Activated CD4-positive, alpha-beta T cell treated with anti-CD3 and anti-CD28 coated beads, Interleukin-2, amount 10 ng/mL, durations not matched to agents 7 days and 5 days (primary cell): ENCODE results near the gene ALAD. TPM values are rescaled to one million over a fixed set of nuclear protein-coding genes. Genes with fewer than 3 reads are reported as not detected.
"Not testable (repeated sequence)": the region's sequence is repeated elsewhere in the genome, so short reads cannot be mapped to it uniquely, and the experiment has no call there.

Source experiments
- CTCF ChIA-PET: fragments of 350-600 bp; sonication (Branson Sonifier 250); formaldehyde crosslinking; loops from one replicate; lab custom pipeline; 2021; ENCODE audit warnings: antibody characterized with exemption; lab: Charles Lee
- POLR2A ChIA-PET: fragments of 350-600 bp; sonication (Branson Sonifier 250); formaldehyde crosslinking; loops from one replicate; lab custom pipeline; 2021; ENCODE audit warnings: antibody characterized with exemption; lab: Charles Lee
- DNase-seq: peaks from one replicate; pipeline ENCODE4 v3.0.0-alpha.2; 2020
- H3K27ac Mint-ChIP-seq: one replicate; pipeline ENCODE4 v1.8.0; 2021; ENCODE audit warnings: mild to moderate bottlenecking, moderate library complexity, mixed read lengths
- H3K27me3 Mint-ChIP-seq: one replicate; pipeline ENCODE4 v1.8.0; 2021; ENCODE audit warnings: mixed read lengths
- H3K36me3 Mint-ChIP-seq: one replicate; pipeline ENCODE4 v1.8.0; 2021; ENCODE audit warnings: low read depth, mixed read lengths
- H3K4me1 Mint-ChIP-seq: one replicate; pipeline ENCODE4 v1.8.0; 2021; ENCODE audit warnings: mixed read lengths
- H3K4me3 Mint-ChIP-seq: one replicate; pipeline ENCODE4 v1.8.0; 2021; ENCODE audit warnings: mild to moderate bottlenecking, moderate library complexity, mixed read lengths
- H3K9me3 Mint-ChIP-seq: one replicate; pipeline ENCODE4 v1.8.0; 2021; ENCODE audit warnings: mixed read lengths
- total RNA-seq, 2 experiments: library from RNA; stranded (reverse); gene quantifications; one replicate each; pipeline ENCODE4 v1.2.3, GENCODE V29; 2021

Gene ALAD
- total RNA-seq, 2 experiments from 2014 or later, result 37.5 to 40.6 TPM

DNA sequence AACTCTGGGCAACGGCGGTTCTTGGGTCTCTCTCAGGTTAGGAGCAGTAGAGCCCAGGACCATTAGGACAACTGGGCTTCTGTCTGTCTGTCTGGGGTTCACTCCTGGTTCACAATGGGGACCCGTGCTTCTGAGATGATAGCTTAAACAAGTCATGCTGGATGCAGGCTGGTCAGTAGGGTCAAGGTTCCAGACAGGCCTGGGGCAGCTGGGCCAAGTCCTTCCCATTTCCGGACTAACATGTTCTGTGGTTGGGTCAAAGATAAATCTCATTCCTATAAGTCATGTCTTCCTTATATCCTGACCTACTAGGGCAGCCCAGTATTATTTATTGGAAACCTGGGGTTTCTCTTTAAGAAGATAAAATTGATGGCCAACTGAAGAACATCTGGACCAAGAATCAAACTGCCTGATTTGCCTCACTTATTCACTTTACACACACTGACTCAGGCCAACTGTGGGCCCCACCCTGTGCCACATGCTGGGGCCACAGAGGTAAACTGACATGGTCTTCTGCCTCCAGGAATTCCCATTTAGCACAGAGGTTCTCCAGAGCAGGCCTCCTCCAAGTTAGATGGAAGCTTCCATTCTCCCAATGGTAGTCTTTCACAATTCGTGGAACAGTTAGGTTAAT lies 32.6 kb downstream of the ALAD start:
- H3K27me3 Mint-ChIP-seq, result no peaks in the 10 kb centered on the region
- DNase-seq, result no peak
- H3K9me3 Mint-ChIP-seq, result no peaks in the 10 kb centered on the region
- ChIA-PET CTCF (interaction anchor here (0.6 to 6.3 kb wide), 5 partner anchors 8 to 219 kb away, joined by 3 to 34 read pairs (median 3); partner anchors contain the start of genes BSPRY and HDHD3), POLR2A (no interaction called here)
- H3K4me3 Mint-ChIP-seq, result no peak overlapping the region
- no peak overlapping the region for H3K27ac Mint-ChIP-seq
- H3K36me3 Mint-ChIP-seq, result peaks cover 4% of the 10 kb centered on the region
- no peaks in the 10 kb centered on the region for H3K4me1 Mint-ChIP-seq

DNA sequence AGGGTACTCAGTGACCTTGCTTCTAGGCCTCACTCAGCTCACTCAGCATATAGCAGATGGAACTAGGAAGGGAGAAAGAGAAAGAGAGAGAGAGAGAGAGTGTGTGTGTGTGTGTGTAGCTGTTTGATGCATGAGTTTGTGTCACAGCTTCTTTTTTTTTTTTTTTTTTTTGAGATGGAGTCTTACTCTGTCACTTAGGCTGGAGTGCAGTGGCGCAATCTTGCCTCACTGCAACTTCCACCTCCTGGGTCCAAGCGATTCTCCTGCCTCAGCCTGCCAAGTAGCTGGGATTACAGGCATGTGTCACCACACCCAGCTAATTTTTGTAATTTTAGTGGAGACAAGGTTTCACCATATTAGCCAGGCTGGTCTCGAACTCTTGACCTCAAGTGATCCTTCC lies 35.4 kb downstream of the ALAD start:
- H3K9me3 Mint-ChIP-seq, POLR2A ChIA-PET, H3K4me1 Mint-ChIP-seq, H3K36me3 Mint-ChIP-seq, H3K27ac Mint-ChIP-seq, H3K4me3 Mint-ChIP-seq, H3K27me3 Mint-ChIP-seq, DNase-seq: not testable (repeated sequence)
- CTCF ChIA-PET, result interaction anchor here (0.6 to 6.3 kb wide), 3 partner anchors 10 to 85 kb away, joined by 3 to 34 read pairs (median 3); partner anchors contain the start of gene BSPRY

DNA sequence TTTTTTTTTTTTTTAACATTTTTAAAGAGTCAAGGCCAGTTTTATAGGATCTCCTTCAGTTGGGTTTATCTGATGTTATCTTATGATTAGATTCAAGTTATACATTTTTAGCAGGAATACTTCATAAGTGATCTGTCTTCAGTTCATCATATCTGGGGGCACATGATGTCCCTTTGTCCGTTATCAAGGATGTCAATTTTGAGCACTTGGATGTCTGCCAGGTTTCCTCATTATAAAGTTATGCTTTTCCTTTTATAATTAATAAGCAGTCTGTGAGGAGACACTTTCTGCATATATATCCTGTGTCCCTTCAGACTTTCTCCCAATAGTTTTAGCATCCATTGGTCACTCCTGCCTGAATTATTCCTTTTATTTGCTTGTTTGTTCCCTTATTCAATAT lies 36.1 kb downstream of the ALAD start:
- Mint-ChIP-seq H3K4me3 (no peak overlapping the region), H3K9me3 (no peaks in the 10 kb centered on the region), H3K36me3 (no peaks in the 10 kb centered on the region), H3K4me1 (no peaks in the 10 kb centered on the region), H3K27me3 (no peaks in the 10 kb centered on the region), H3K27ac (no peak overlapping the region)
- POLR2A ChIA-PET, result no interaction called here
- no peak for DNase-seq
- CTCF ChIA-PET, result interaction anchor here (1.3 to 6.3 kb wide), 2 partner anchors 15 to 25 kb away, joined by 3 to 34 read pairs; partner anchors contain the start of genes BSPRY and WDR31

DNA sequence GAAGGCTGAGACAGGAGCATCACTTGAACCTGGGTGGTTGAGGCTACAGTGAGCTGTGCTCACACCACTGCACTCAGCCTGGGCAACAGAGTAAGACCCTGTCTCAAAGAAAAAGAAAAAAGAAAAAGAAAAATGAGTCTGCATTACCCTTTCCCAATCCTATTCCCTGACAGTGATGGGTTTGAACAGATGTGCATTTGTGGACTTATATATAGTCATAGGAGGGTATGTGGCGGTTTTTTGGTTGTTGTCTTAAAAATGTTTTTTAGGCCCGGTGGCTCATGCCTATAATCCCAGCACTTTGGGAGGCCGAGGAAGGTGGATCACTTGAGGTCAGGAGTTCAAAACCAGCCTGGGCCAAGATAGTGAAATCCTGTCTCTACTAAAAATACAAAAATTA lies 37.7 kb downstream of the ALAD start:
- H3K4me3 Mint-ChIP-seq, result no peak overlapping the region
- ChIA-PET CTCF (interaction anchor here (1.1 to 6.3 kb wide), 2 partner anchors 13 to 17 kb away, joined by 3 to 34 read pairs; partner anchors contain the start of gene BSPRY), POLR2A (no interaction called here)
- no peak overlapping the region for H3K27ac Mint-ChIP-seq
- no peaks in the 10 kb centered on the region for H3K9me3 Mint-ChIP-seq
- H3K36me3 Mint-ChIP-seq, result peaks cover 3% of the 10 kb centered on the region
- DNase-seq, result no peak
- H3K4me1 Mint-ChIP-seq, result no peaks in the 10 kb centered on the region
- H3K27me3 Mint-ChIP-seq, result no peaks in the 10 kb centered on the region

DNA sequence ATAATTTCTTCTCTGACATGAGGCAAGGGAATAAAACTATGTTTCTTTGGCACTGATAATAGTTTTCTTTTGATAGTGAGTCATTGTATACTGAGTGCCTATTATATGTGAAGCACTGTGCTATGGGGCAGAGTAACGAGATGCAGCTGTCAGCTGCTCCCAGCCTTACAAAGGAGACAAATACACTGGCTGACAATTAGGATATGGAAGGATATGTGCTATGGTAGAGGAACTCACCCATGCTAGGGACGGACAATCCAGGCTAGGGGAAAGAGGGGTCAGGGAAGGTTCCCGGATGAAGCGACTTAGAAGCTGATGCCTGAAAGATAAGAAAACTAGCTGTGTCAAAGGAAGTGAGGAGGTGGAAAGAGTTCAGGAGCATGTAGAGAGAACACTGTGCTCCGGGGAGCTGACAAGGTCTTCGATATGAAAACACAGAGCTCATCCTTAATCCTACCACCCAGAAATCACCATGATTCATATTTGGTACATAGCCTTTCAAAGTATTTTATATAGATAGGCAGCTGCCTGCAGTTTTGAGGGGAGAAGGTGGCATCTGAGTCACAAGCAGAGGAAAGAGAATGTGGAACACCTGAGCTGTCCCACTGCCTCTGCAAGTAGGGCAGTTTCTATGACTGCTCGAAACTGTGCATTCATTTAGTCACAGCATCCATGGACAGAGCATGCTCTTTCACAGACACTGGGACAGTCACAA lies 39.6 kb downstream of the ALAD start:
- H3K4me3 Mint-ChIP-seq, result no peak overlapping the region
- POLR2A ChIA-PET, result no interaction called here
- H3K4me1 Mint-ChIP-seq, result no peaks in the 10 kb centered on the region
- no peaks in the 10 kb centered on the region for H3K27me3 Mint-ChIP-seq
- no peak for DNase-seq
- H3K9me3 Mint-ChIP-seq, result no peaks in the 10 kb centered on the region
- no peak overlapping the region for H3K27ac Mint-ChIP-seq
- CTCF ChIA-PET, result interaction anchor here (0.8 to 1.4 kb wide), 4 partner anchors 9 to 24 kb away, joined by 3 to 6 read pairs (median 4); no protein-coding TSS in a partner anchor
- H3K36me3 Mint-ChIP-seq, result peaks cover 3% of the 10 kb centered on the region

DNA sequence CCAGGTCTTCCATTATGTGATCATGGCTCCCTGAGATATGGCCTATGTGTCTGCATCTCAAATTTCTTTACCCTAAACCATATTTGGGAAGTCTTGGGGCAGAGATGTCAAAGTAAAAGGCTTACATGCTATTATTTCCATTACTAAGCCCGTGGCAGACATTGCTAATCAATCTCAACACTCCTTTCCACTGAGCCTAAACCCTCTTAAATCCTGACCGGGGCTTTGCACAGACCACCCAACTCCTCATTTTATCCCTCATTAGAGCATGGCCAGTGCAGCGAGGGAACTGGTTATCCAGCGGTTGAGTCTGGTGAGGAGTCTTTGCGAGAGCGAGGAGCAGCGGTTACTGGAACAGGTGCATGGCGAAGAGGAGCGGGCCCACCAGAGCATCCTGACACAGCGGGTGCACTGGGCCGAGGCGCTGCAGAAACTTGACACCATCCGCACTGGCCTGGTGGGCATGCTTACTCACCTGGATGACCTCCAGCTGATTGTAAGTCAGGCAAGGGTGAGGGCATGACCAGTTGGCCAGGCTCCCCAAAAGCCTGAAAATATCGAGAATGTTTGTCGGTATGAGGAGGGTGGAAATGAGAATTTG lies 40.7 kb downstream of the ALAD start:
- Mint-ChIP-seq H3K9me3 (no peaks in the 10 kb centered on the region), H3K36me3 (peaks cover 3% of the 10 kb centered on the region), H3K4me3 (no peak overlapping the region), H3K27ac (no peak overlapping the region), H3K4me1 (no peaks in the 10 kb centered on the region), H3K27me3 (no peaks in the 10 kb centered on the region)
- DNase-seq, result no peak
- ChIA-PET POLR2A (no interaction called here), CTCF (interaction anchor here (1.3 to 1.4 kb wide), 2 partner anchors 8 to 25 kb away, joined by 3 read pairs; no protein-coding TSS in a partner anchor)

DNA sequence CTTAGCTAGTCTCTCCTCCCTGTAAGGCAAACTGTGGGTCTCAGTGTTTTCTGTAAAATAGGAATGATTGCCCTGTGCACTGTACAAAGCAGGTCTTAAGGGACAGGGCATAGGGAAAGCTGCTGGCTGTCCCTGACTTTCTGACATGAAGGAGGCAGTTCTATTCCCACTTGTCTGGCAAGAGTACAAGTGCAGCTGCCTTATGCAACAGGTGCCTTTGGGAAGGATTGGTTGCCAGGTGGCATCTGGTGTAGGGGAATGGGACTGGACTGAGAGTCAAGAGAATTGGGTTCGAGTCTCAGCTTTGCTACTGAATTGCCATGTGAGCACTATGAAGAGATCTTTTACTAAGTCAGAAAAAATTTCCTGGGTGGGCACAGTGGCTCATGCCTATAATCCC lies 41.7 kb downstream of the ALAD start:
- Mint-ChIP-seq H3K27ac (no peak overlapping the region), H3K4me3 (no peak overlapping the region), H3K9me3 (no peaks in the 10 kb centered on the region), H3K36me3 (peaks cover 3% of the 10 kb centered on the region), H3K4me1 (no peaks in the 10 kb centered on the region), H3K27me3 (no peaks in the 10 kb centered on the region)
- DNase-seq, result no peak
- ChIA-PET POLR2A (interaction anchor here (0.5 kb wide), 1 partner anchor 56 kb away, joined by 3 read pairs; no protein-coding TSS in a partner anchor), CTCF (interaction anchor here (1.2 to 1.3 kb wide), 2 partner anchors 9 kb away, joined by 3 to 6 read pairs; partner anchors contain the start of gene BSPRY)

DNA sequence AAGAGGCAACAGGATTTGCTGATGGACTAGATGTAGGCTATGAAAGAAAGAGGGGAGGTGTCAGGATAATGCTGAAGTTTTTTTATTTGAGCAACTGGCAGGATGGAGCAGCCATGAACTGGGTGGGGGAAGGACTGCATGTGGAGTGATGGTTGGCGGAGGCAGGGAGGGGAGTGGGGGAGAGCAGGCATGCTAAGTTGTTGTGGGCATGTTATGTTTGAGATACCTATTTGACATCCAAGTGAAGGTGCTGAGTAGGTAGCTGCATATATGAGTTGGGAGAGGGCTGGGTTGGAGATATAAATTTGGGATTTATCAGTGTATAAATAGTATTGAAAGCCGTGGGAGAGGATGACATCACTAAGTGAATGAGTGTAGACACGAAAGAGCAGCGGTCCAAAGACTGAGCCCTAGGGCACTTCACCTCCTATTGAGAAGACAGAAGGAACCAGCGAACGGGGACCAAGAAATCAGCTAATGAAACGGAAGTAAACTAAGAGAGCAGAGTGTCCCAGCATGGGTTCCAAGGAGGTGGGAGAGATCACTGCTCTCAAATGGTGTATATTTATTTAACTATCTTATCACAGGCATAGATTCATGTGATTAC lies 44.3 kb downstream of the ALAD start:
- Mint-ChIP-seq H3K4me1 (no peaks in the 10 kb centered on the region), H3K9me3 (no peaks in the 10 kb centered on the region), H3K27me3 (peaks cover 10% of the 10 kb centered on the region), H3K36me3 (peaks cover 3% of the 10 kb centered on the region), H3K4me3 (no peak overlapping the region), H3K27ac (no peak overlapping the region)
- ChIA-PET POLR2A (no interaction called here), CTCF (interaction anchor here (1.2 kb wide), 1 partner anchor 18 kb away, joined by 3 read pairs; no protein-coding TSS in a partner anchor)
- no peak for DNase-seq

DNA sequence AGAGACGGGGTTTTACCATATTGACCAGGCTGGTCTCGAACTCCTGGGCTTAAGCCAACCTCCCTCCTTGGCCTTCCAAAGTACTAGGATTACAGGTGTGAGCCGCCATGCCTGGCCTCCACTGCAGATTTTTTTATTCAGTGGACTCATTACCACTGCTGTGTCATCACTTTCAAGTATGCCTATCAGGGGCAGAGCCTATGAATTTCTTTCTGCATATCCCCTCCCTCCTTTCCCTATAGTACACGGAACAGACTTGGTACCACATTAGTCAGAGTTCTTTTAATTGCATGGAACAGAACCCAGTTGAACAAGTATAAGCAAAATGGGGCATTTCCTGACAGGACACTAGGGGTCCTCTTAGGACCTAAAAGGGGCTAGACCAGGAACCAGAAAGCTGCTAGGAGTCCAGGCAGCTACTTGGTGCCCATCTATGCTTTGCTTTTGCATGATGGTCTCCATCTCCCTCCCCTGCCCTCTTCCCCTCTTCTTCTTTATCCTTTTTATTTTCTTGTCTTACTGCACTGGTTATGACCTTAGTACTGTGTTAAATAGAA lies 46.0 kb downstream of the ALAD start:
- ChIA-PET CTCF (interaction anchor here (0.7 to 1.2 kb wide), 2 partner anchors 11 to 133 kb away, joined by 3 read pairs; no protein-coding TSS in a partner anchor), POLR2A (no interaction called here)
- Mint-ChIP-seq H3K9me3 (no peaks in the 10 kb centered on the region), H3K36me3 (peaks cover 4% of the 10 kb centered on the region), H3K4me1 (peaks cover 14% of the 10 kb centered on the region), H3K27me3 (peaks cover 17% of the 10 kb centered on the region), H3K4me3 (no peak overlapping the region), H3K27ac (no peak overlapping the region)
- no peak for DNase-seq

DNA sequence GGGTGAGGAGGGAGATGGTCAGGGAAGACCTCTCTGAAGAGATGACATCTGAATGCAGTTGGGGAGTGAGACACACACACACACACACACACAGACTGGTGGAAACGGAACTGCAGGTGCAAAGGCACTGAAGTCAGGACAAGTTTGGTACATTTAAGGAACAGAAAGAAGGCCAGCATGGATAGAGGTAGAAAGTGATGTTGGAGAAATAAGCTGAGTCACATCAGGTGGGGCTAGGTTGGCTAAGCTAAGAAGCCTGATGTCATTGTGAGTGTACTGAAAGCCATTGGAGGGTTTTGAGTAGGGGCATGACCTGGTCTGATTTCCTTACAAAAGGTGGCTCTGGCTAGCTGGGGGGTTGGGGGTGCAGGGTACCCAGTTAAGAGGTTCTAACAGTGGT lies 48.7 kb downstream of the ALAD start:
- Mint-ChIP-seq H3K4me1 (peaks cover 30% of the 10 kb centered on the region), H3K4me3 (no peak overlapping the region), H3K27me3 (peaks cover 23% of the 10 kb centered on the region), H3K9me3 (no peaks in the 10 kb centered on the region), H3K36me3 (peaks cover 1% of the 10 kb centered on the region), H3K27ac (no peak overlapping the region)
- DNase-seq, result no peak
- ChIA-PET POLR2A (interaction anchor here (0.6 kb wide), 1 partner anchor 14 kb away, joined by 3 read pairs; no protein-coding TSS in a partner anchor), CTCF (interaction anchor here (0.6 to 5.2 kb wide), 4 partner anchors 11 to 49 kb away, joined by 3 to 34 read pairs (median 18); partner anchors contain the start of genes ALAD and WDR31)

DNA sequence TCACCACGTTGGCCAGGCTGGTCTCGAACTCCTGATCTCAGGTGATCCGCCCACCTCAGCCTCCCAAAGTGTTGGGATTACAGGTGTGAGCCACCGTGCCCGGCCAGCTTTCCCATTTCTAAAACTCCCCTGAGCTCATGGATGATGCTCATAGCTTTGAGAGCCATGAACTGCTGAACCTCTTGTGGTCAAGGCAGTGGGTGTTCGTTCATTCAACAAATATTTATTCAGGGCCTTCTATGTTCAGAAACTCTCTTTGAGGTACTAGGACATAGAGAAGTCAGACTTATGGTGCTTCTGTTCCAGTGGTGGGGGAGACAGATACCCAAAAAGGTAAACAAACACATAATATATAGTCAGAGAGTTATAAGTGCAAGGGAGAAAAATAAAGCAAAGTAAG lies 49.1 kb downstream of the ALAD start:
- H3K4me3 Mint-ChIP-seq, result no peak overlapping the region
- H3K36me3 Mint-ChIP-seq, result peaks cover 1% of the 10 kb centered on the region
- peaks cover 33% of the 10 kb centered on the region for H3K4me1 Mint-ChIP-seq
- ChIA-PET CTCF (interaction anchor here (0.6 to 5.2 kb wide), 5 partner anchors 11 to 138 kb away, joined by 3 to 34 read pairs (median 6); partner anchors contain the start of genes ALAD and WDR31), POLR2A (no interaction called here)
- H3K27me3 Mint-ChIP-seq, result peaks cover 26% of the 10 kb centered on the region
- no peak for DNase-seq
- no peak overlapping the region for H3K27ac Mint-ChIP-seq
- no peaks in the 10 kb centered on the region for H3K9me3 Mint-ChIP-seq

DNA sequence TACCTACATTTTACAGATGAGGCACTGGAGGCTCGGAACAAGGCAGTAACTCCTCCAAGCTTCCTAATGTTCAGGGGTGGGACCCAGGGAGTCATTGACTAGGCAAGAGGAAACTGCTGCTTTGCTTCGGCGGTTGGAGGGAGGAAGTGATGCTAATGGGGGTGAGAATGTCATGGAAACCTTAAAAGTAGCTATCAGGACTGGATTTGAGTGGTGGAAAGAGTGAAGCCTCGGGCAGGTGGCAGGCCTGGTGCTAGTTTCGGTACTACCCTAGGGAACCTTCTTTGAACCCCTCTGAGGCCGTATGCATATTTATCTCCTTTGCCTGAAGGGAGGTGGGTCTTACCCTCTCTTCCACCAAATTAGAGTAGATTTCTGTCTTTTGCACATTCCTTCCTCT lies 50.1 kb downstream of the ALAD start:
- DNase-seq, result no peak
- Mint-ChIP-seq H3K4me3 (peak overlapping the region; percentile 78), H3K27ac (no peak overlapping the region), H3K36me3 (peaks cover 1% of the 10 kb centered on the region), H3K4me1 (peaks cover 33% of the 10 kb centered on the region), H3K9me3 (no peaks in the 10 kb centered on the region), H3K27me3 (peaks cover 26% of the 10 kb centered on the region)
- POLR2A ChIA-PET, result interaction anchor here (0.7 kb wide), 1 partner anchor 11 kb away, joined by 6 read pairs; no protein-coding TSS in a partner anchor
- CTCF ChIA-PET, result interaction anchor here (0.9 to 5.2 kb wide), 8 partner anchors 8 to 86 kb away, joined by 3 to 34 read pairs (median 6); partner anchors contain the start of genes ALAD and WDR31
